HG03039 (cell line): Measurements from ENCODE around the gene RNF223.
"Not testable (repeated sequence)": the region's sequence is repeated elsewhere in the genome, so short reads cannot be mapped to it uniquely, and the experiment has no call there.

ENCODE experiments used
- ATAC-seq: cut with Tn5 transposase; IDR thresholded peaks from one replicate; pipeline ENCODE4 v1.9.1; 2021; ENCODE audit warnings: mild to moderate bottlenecking, moderate library complexity; ENCODE audit not compliant: unreplicated experiment

The RNF223 gene

GRCh38 chr1:1088029-1088800 is 14.1 kb upstream of the RNF223 start:
- ATAC-seq: no peak

DNA sequence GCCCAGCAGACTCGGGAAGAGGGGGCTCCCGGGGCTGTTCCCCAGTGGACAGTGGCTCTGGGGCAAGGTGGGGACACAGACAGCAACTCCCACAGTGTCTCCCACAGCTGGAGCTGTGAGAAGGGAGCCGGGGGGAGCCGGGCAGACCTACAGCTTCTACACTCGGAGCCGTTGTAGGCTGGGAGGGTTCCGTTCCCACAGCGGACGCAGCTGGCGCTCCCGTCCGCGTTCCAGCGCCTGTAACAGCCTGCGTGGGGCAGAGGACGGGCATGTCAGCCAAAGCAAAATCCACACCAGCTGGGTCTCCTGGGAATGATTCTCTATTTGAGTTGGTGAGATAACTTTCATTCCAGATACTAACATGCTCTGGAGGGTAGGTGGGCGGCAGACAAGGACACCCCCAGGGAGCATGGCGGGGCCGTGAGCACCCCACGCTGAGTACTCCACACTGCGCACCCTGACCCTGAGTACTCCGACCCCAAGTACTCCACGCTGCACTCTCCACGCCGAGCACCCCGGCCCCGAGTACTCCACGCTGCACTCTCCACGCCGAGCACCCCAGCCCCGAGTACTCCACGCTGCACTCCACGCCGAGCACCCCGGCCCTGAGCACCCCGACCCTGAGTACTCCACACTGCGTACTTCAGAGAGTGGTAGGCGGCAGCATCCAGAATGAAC is 13.4 kb upstream of the RNF223 start:
- ATAC-seq: no peak

- no peak for ATAC-seq
These were observed 12.8 kb upstream of the RNF223 start for GRCh38 chr1:1086911-1087341.

- ATAC-seq: no peak
These were observed 12.1 kb upstream of the RNF223 start for GRCh38 chr1:1085911-1086841.

DNA sequence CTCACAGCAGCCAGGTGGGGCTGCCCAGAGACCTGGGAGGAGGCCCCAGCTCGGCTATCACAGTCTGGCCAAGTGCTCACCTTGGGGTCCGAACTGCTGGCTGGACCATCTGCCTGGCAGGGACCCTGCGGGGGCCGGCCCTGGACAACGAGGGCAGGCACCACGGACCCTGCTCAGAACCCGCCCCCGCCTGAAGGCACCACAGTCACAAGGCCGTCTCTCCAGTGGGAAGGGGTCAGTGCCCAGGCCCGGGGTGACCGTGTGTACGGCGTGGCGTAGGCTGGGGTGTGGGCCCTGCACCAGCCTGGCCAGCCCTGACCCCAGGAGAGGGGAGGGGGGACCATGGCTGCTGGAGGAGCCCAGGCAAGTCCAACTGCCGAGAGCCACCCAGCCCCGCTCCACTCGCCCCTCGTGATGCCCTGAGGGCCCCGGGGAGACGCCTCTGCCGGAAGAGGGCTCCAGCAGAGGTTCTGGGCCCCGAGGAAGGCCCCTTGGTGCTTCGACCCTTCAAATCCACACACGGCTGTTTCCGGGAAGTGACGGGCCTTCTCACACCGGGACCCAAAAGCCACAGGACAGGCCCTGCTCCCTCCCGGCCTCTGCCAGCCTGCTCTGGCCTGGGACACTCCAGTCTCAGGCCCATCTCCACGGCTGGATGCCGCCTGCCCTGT is 11.2 kb upstream of the RNF223 start:
- ATAC-seq: no peak

DNA sequence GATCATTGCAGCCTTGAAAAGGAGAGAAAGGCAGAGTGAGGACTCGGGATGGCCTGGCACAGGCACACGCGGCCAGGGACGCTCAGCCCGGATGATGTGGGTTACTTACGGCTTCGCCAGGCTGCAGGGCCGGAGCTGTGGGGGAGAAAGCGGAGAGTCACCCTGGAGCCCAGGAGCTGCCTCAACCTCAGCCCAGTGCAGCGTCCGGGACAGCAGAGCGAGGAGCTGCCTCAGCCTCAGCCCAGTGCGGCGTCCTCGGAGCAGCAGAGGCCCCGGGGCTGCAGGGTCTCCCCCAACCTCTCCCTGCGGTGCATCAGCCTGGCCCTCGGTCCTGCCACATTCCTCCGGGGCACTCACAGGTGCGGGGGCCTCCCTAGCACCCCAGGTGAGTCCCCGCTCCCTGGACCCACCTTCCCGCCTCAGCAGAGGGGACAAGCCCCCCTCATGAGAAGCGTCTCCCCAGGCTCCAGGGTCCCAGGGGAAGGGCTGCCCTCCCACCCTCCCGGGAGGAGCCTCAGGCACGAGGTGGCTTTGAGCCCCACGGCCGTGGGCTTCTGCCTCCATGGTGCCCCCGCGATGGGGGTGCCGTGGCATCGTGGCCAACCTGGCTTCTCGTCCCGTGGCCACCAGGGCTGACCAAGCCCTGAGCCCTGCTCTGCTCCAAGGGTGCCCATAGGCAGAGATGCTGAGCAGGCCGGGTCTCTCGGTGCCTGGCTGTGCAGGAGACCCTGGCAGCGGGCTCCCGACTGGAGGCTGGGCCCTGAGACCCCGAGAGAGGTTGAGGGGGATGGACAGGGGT is 10.5 kb upstream of the RNF223 start:
- no peak for ATAC-seq

- no peak for ATAC-seq
These were observed 9.6 kb upstream of the RNF223 start for GRCh38 chr1:1083416-1084371.

- ATAC-seq: no peak
These were observed 8.8 kb upstream of the RNF223 start for GRCh38 chr1:1082776-1083415.

- ATAC-seq: no peak
These were observed 8.2 kb upstream of the RNF223 start for GRCh38 chr1:1082239-1082775.

DNA sequence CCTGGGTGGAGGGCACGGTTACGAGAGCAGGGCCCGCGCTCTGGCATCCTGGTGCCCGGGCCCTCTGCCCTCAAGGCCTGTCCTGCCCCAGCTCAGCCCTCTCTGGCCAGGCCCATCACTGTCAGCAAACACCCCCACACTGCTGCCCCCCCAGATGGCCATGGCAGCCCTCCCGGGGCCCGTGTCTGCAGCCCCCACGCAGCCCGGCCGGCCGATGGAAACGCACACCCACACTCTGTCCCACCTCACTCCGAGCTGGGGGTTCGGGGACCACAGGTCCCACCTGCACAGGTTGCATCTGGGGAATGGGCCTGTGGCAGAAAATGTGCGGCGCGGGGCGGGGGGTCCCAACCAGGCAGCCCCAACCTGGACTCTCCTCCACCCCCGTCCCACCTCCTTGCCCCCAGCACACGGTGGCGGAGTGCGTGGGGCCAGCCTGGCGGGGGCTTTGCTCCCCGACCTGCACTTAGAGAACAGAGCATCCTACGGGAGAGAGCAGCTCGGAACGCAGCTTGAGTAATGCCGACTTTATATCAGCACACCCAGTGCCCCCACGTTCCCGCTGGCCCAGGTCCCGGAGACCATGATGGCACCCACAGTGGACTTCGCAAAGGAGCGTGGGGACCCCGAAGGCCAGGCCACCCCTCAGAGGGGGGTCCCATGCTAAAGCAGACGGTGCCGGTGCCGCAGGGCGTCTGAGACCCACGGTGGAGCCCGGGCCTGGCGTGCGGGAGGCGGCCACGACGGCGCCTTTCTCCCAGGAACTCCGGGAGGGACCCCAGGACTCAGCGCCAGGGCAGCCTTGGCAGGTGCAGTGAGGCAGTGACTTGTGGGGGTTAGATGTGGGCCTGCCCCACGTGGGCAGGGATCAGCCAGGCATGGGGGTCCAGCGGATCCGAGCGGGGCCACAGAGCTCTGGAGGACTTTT is 7.5 kb upstream of the RNF223 start:
- ATAC-seq: no peak

GRCh38 chr1:1080951-1081310 is 6.8 kb upstream of the RNF223 start:
- ATAC-seq: no peak

DNA sequence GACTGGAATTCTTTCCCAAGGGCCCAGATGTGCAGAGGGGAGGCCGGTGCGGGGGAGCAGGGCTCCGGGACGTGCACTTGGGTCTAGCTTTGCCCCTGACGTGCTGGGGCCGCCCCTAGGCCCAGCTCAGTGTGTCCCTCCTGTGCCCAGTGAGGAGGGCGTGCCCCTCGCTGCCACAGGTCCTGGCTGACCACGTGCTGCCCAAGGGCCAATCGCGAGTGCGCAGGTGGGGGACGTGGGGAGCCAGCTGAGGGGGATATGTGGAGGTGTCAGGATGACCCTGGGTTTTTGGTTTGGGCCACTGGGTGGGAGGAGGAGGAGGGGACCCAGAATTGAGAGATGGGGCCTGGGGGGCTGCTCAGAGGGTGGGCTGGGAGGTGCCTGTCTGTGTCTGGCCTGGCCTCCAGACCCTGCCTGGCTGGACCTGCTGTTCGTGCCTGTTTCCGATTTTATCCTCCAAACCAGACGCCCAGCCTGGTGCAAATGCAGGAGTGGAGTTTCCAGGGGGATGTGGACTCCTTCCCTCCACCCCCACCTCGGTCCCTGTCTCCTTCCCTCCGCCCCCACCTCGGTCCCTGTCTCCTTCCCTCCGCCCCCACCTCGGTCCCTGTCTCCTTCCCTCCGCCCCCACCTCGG is 6.1 kb upstream of the RNF223 start:
- ATAC-seq: no peak

DNA sequence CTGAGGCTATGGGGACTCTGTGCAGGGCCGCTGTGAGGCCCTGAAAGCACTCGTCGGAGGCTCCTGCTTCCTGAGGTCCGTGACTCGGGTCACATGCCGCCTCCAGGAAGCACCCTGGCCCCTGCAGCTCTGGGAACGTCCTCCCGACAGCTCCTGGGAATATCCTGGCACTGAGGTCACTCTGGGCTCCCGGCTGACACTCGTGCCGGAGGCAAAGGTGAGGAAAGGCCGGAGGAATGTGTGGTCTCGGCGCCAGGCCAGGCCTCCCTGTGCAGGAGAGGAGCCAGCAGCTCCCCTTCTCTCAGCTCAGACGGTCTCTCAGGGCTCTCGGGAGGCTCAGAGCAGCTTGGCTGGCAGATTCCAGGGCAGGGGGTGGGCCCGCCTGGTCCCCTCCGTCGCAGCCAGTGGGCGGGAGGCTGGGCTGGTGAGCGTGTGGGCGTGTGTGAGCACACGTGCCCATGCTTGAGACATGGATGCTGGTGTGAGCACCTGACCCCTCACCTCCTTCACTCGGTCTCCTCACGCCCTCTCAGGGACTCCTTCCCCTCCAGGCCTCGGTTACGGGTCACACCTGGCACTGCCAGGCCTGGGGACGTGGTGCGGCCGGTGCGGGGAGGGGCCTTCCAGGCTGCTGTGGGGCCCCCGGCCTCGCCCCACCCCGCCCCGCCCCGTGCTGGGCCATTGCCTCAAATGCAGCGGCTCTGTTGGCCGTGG is 5.5 kb upstream of the RNF223 start:
- no peak for ATAC-seq

DNA sequence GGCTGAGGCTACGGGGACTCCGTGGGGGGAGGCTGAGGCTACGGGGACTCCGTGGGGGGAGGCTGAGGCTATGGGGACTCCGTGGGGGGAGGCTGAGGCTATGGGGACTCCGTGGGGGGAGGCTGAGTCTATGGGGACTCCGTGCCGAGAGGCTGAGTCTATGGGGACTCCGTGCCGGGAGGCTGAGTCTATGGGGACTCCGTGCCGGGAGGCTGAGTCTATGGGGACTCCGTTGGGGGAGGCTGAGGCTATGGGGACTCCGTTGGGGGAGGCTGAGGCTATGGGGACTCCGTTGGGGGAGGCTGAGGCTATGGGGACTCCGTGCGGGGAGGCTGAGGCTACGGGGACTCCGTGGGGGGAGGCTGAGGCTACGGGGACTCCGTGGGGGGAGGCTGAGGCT is 3.3 kb upstream of the RNF223 start:
- ATAC-seq: not testable (repeated sequence)

DNA sequence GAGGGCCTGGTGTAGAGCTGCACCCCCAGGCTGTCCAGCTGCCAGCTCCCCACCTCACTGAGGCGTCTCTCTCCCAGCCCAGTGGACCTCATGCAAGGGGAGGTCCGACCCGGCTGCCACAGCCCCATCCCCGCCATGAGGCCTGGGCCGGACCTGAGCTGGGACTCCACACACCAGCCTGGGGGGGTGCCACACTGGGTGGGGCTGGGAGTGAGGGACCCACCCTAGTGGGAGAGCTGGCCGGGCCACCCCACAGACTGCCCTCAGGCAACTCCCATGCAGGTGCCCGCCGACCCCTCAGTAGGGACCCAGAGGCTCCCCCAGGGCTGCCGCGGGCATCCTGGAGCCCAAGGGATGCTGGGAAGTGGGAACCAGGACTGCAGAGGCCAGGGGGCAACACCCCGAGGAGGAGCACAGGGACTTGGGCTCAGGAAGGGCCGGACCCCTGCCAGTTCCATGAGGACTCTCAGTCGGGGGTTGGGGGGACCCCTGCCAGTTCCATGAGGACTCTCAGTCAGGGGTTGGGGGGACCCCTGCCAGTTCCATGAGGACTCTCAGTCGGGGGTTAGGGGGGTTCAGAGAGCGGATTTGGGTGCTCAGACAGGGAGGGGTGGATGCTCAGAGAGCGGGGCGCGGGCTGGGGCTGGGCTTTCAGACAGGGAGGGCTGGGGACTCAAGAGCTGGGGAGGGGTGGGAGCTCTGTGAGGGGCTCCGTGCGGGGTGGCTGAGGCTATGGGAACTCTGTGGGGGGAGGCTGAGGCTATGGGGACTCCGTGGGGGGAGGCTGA is 1.2 kb upstream of the RNF223 start:
- ATAC-seq: no peak
